Endodermal cell (in vitro differentiated cells): Measurements from ENCODE around the gene ARL3. TPM values are rescaled to one million over a fixed set of nuclear protein-coding genes. Genes with fewer than 3 reads are reported as not detected.

Experiments
- DNase-seq: peaks from one replicate; pipeline ENCODE4 v3.0.0-alpha.2; 2017
- H3K27ac ChIP-seq: 2 replicates; pipeline ENCODE4 v1.5.1; 2013; ENCODE audit warnings: mild to moderate bottlenecking, low read depth, low read length, moderate library complexity
- H3K27me3 ChIP-seq: 2 replicates; pipeline ENCODE4 v1.6.1; 2013; ENCODE audit warnings: mild to moderate bottlenecking, low read length, moderate library complexity; ENCODE audit not compliant: insufficient read depth, control insufficient read depth, poor library complexity, severe bottlenecking
- H3K36me3 ChIP-seq: 2 replicates; pipeline ENCODE4 v1.7.0; 2013; ENCODE audit warnings: mild to moderate bottlenecking, low read length, moderate library complexity; ENCODE audit not compliant: control insufficient read depth, insufficient read depth
- H3K4me1 ChIP-seq: one replicate; pipeline ENCODE4 v1.7.0; 2013; ENCODE audit warnings: low read length; ENCODE audit not compliant: control insufficient read depth, insufficient read depth
- H3K4me3 ChIP-seq: 2 replicates; pipeline ENCODE4 v1.5.1; 2013; ENCODE audit warnings: mild to moderate bottlenecking, low read length, moderate library complexity
- H3K9ac ChIP-seq: 2 replicates; pipeline ENCODE4 v1.6.1; 2013; ENCODE audit warnings: mild to moderate bottlenecking, low read length, moderate library complexity; ENCODE audit not compliant: poor library complexity, severe bottlenecking; ENCODE audit errors: extremely low read depth
- H3K9me3 ChIP-seq: 2 replicates; pipeline ENCODE4 v1.6.1; 2013; ENCODE audit warnings: mild to moderate bottlenecking, low read length, moderate library complexity; ENCODE audit not compliant: control insufficient read depth
- H3K27ac Mint-ChIP-seq: 2 replicates; pipeline ENCODE4 v1.8.0; 2020; ENCODE audit warnings: mixed read lengths
- H3K27me3 Mint-ChIP-seq: 2 replicates; pipeline ENCODE4 v1.8.0; 2021; ENCODE audit warnings: mild to moderate bottlenecking, mixed read lengths; ENCODE audit not compliant: insufficient read depth
- H3K36me3 Mint-ChIP-seq: 2 replicates; pipeline ENCODE4 v1.8.0; 2020; ENCODE audit warnings: low read depth, mixed read lengths
- H3K4me1 Mint-ChIP-seq: 2 replicates; pipeline ENCODE4 v1.8.0; 2020; ENCODE audit warnings: mixed read lengths
- H3K4me3 Mint-ChIP-seq: 2 replicates; pipeline ENCODE4 v1.8.0; 2020; ENCODE audit warnings: mild to moderate bottlenecking, moderate library complexity, mixed read lengths
- H3K9me3 Mint-ChIP-seq: 2 replicates; pipeline ENCODE4 v1.8.0; 2020; ENCODE audit warnings: mild to moderate bottlenecking, mixed read lengths
- whole genome bisulfite sequencing, 2 experiments: methylation state at CpG; one replicate each; pipeline versions ENCODE4 v1.1.5 to v1.1.7; 2013; ENCODE audit warnings: missing lambda C conversion rate in 2 of 2, mixed read lengths in 1 of 2; ENCODE audit not compliant: insufficient coverage in 1 of 2, insufficient read length in 1 of 2; 5-methylcytosine and 5-hydroxymethylcytosine counted together
- total RNA-seq, 2 donors: library from RNA; stranded (reverse); fragmentation: NEBNext Ultra II Directional in 1 of 2; extraction: Animal tissue kit (Norgen Biotek cat#: 25700) in 1 of 2; gene quantifications; 2 replicates in 1 of 2; 3 replicates in 1 of 2; pipeline ENCODE4 v1.2.1, GENCODE V29; 2021
- TF ChIP-seq, protein P1 (sequence below): fragments of 200-600 bp; sonication (generic); conservative IDR thresholded peaks from 2 replicates; pipeline ENCODE4 v1.5.0; 2021; ENCODE audit warnings: antibody characterized with exemption, mild to moderate bottlenecking

The ARL3 gene
- total RNA-seq, 2 donors from 2014 or later = 20.3 to 25.6 TPM

DNA sequence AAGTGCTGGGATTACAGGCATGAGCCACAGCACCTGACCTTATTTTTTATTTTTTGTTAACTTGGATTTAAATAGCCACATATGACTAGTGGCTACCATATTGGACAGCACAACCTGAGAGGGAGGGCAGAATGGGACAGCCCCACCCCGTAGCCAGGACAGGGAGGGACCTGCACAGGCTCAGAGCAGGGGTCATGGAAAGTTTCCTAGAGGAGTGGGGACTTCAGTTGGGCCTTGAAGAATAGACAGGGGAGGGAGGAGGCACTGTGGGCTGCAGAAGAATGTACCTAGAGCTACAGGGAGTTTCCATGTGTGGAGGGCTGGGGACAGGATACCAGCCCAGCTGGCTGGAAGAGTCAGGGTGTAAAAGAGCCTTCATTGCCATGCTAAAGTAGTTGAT is 61.1 kb downstream of the ARL3 start:
- H3K4me1 Mint-ChIP-seq = peaks cover 12% of the 10 kb centered on the region
- H3K27ac Mint-ChIP-seq = peak overlapping the region; percentile 52
- H3K9me3 Mint-ChIP-seq = no peaks in the 10 kb centered on the region
- no peak overlapping the region for H3K27ac ChIP-seq
- no peak overlapping the region for H3K4me3 ChIP-seq
- WGBS, 2 experiments = 97 to 100% methylated on average over 1 of the region's 1 CpG
- no peak overlapping the region for H3K9ac ChIP-seq
- H3K27me3 ChIP-seq = no peaks in the 10 kb centered on the region
- no peaks in the 10 kb centered on the region for H3K27me3 Mint-ChIP-seq
- peaks cover 37% of the 10 kb centered on the region for H3K36me3 Mint-ChIP-seq
- TF ChIP-seq, protein P1, sequence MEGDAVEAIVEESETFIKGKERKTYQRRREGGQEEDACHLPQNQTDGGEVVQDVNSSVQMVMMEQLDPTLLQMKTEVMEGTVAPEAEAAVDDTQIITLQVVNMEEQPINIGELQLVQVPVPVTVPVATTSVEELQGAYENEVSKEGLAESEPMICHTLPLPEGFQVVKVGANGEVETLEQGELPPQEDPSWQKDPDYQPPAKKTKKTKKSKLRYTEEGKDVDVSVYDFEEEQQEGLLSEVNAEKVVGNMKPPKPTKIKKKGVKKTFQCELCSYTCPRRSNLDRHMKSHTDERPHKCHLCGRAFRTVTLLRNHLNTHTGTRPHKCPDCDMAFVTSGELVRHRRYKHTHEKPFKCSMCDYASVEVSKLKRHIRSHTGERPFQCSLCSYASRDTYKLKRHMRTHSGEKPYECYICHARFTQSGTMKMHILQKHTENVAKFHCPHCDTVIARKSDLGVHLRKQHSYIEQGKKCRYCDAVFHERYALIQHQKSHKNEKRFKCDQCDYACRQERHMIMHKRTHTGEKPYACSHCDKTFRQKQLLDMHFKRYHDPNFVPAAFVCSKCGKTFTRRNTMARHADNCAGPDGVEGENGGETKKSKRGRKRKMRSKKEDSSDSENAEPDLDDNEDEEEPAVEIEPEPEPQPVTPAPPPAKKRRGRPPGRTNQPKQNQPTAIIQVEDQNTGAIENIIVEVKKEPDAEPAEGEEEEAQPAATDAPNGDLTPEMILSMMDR = no peak
- H3K9me3 ChIP-seq = no peaks in the 10 kb centered on the region
- H3K4me3 Mint-ChIP-seq = no peak overlapping the region
- H3K36me3 ChIP-seq = peaks cover 27% of the 10 kb centered on the region
- no peak for DNase-seq
- peaks cover 18% of the 10 kb centered on the region for H3K4me1 ChIP-seq

DNA sequence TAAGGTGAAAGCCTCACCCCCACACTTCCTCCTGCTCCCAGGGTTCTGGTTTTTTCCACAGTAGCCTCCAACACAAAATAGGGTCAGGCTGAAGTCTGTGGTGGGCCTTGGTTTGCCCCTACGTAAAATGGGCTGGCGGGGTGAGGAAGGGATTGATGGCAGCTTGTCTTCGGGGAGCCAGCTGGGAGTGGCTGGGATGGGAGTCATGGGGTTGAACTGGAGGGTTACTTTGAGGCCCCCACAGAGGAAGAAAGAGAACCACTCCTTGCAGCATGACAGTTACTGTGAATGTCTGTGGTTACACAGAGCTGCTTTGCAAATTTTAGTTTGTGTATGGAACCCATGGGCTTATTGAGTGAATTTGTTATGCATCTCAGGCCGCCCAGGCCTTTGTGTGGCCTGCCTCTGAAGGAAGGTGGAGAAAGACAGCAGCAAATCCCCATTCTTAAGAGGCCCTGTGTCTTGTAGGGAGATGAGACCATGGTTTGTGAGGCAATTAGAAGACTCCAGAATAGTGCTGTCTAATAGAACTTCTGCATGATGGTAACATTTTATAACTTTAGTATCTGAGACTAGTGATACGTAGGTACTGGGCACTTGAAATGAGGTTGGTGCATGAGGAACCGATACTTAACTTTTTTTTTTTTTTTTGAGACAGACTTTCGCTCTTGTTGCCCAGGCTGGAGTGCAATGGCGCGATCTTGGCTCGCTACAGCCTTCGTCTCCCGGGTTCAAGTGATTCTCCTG is 61.9 kb downstream of the ARL3 start:
- Histone ChIP-seq H3K9ac (no peak overlapping the region), H3K9me3 (no peaks in the 10 kb centered on the region), H3K4me1 (peaks cover 21% of the 10 kb centered on the region), H3K36me3 (peaks cover 27% of the 10 kb centered on the region), H3K27ac (no peak overlapping the region), H3K27me3 (no peaks in the 10 kb centered on the region), H3K4me3 (no peak overlapping the region)
- TF ChIP-seq, protein P1 = no peak
- H3K4me3 Mint-ChIP-seq = no peak overlapping the region
- 78 to 85% methylated on average over 7 to 12 of the region's 12 CpGs for WGBS, 2 experiments
- DNase-seq = no peak
- no peaks in the 10 kb centered on the region for H3K27me3 Mint-ChIP-seq
- peaks cover 12% of the 10 kb centered on the region for H3K4me1 Mint-ChIP-seq
- peaks cover 31% of the 10 kb centered on the region for H3K36me3 Mint-ChIP-seq
- H3K27ac Mint-ChIP-seq = no peak overlapping the region
- no peaks in the 10 kb centered on the region for H3K9me3 Mint-ChIP-seq

DNA sequence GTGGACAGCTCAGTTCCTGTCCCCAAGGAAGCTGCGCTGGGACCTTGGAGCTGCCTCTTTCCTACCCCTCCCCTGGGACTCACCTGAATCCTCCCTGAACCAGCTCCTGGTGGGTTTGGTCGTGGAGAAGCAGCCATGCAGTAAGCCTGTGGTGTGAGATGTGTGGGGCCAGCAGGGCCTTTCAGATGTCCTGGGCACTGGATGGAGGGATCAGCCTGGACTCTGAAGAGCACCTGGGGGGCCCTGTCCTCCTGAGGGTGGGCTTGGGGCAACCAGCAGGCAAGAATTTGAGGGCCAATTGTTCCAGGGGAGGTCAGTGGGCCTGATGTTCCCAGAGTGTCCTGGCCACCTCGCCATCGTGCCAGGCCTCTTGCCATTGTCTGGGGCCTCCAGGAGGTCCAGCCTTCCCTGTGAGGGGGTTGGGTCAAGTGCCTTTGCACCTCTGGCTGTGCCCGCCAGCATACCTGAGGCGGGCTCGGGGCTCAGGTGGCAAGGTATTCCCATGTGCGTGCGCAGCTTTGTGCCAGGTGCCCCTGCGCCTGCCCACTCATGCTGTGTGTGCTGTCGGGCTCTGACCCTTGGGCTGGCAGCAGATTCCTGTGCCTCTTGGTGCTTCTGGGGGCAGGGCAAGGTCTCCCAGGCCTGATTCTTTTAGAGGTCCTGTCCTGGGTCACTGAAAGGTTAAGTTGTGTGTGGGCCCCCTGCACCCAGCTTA is 62.6 kb downstream of the ARL3 start:
- no peak for DNase-seq
- no peaks in the 10 kb centered on the region for H3K27me3 Mint-ChIP-seq
- TF ChIP-seq, protein P1 = no peak
- H3K4me3 Mint-ChIP-seq = no peak overlapping the region
- H3K9me3 Mint-ChIP-seq = no peaks in the 10 kb centered on the region
- H3K4me1 Mint-ChIP-seq = peaks cover 17% of the 10 kb centered on the region
- H3K27ac ChIP-seq = no peak overlapping the region
- H3K4me3 ChIP-seq = no peak overlapping the region
- peaks cover 23% of the 10 kb centered on the region for H3K4me1 ChIP-seq
- H3K27ac Mint-ChIP-seq = no peak overlapping the region
- 95 to 98% methylated on average over 9 to 11 of the region's 11 CpGs for WGBS, 2 experiments
- peaks cover 29% of the 10 kb centered on the region for H3K36me3 Mint-ChIP-seq
- H3K36me3 ChIP-seq = peaks cover 27% of the 10 kb centered on the region
- H3K9ac ChIP-seq = no peak overlapping the region
- no peaks in the 10 kb centered on the region for H3K9me3 ChIP-seq
- H3K27me3 ChIP-seq = no peaks in the 10 kb centered on the region
